NCI-H1417 treated with DMSO at 0.1 percent for 48 hours (cell line): ENCODE data around the gene GPX4.

Experiments used
- DNase-seq: peaks from one replicate; lab custom pipeline; 2025; lab: John Stamatoyannopoulos, UW

GPX4 gene

DNA sequence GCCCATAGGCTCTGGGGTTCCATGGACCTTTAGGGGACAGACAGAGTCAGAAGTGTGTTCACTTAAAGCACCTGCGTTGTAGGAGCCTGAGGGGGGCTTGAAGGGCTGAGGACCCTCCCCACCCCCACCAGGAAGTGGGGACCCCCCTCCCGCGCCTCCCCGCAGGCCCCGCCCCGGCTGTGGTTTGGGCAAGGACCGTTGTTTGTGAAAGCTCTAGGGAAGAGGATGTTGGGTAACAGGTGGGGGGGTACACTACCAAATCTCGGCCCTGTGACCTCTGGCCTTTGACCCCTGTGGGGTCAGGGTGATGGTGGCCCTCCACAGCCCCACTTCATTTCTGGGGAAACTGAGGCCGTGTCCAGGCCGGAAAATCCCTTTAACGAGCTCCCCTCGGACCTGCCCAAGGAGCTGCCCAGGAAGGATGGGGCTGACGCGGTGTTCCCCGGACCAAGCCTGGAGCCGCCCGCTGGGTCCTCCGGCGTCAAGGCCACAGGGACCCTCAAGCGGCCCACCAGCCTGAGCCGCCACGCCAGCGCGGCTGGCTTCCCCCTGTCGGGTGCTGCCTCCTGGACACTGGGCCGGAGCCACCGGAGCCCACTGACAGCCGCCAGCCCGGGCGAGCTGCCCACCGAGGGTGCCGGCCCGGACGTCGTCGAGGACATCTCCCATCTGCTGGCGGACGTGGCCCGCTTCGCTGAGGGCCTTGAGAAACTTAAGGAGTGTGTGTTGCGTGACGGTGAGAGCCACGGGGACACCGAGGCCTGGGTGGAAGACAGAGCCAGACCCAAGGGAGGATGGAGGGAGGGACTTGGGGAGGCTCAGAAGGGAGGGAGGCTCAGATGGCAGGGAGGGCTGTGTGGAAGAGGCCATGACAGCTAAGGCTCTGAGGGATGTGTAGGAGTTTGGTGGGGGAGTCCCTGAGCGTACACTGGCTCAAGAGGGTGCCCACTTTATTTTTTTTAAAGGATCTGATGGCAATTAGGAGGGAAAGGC is 35.5 kb upstream of the GPX4 start:
- DNase-seq, result no peak

DNA sequence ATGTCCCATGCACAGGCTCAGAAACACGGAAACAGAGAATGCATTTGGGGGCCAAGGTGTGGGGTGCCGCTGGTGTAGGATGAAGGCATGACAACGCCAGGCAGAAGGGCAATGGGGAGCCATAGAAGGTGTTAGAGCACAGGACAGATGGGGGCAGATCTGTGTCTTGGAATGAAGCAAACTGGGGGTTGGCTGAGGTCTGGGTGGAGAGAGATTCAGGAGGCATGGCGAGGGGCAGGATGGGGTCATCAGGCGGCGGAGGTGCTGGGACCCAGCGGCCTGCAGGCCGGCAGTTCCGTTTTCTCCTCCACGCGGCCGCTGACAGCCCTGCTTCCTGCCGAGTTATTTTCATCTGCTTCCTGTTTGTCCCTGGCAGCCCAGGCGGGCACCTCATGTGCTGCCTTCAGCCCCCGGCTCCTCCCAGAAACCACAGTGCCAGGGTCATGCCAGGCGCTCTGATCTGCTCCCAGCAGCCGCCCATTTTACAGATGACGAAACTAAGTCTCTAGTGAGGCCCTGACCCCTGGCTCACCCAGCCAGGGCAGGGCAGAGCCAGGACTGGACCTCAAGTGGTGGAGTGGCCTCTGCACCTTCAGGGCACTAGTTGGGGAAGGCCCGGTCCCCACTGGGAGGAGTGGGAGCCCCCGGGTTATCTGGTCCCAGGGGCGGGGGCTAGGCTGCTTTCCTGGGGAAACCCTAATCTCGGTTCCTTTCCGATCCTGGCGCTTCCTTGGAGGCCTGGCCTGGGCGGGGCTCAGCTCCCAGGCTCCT is 34.6 kb upstream of the GPX4 start:
- no peak for DNase-seq

DNA sequence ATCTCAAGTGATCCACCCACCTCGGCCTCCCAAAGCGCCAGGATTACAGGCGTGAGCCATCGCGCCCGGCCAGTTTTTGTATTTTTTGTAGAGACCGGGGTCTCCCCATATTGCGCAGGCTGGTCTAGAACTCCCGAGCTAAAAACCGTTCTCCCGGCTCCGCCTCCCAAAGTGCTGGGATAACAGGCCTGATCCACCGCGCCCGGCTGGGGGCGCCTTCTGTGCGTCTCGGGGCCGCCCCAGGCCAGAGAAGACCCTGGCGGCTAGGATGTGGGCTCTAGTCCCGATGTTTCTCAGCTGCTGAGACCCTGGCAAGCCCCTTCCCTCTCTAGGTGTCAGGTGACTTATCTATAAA is 33.2 kb upstream of the GPX4 start:
- no peak for DNase-seq

DNA sequence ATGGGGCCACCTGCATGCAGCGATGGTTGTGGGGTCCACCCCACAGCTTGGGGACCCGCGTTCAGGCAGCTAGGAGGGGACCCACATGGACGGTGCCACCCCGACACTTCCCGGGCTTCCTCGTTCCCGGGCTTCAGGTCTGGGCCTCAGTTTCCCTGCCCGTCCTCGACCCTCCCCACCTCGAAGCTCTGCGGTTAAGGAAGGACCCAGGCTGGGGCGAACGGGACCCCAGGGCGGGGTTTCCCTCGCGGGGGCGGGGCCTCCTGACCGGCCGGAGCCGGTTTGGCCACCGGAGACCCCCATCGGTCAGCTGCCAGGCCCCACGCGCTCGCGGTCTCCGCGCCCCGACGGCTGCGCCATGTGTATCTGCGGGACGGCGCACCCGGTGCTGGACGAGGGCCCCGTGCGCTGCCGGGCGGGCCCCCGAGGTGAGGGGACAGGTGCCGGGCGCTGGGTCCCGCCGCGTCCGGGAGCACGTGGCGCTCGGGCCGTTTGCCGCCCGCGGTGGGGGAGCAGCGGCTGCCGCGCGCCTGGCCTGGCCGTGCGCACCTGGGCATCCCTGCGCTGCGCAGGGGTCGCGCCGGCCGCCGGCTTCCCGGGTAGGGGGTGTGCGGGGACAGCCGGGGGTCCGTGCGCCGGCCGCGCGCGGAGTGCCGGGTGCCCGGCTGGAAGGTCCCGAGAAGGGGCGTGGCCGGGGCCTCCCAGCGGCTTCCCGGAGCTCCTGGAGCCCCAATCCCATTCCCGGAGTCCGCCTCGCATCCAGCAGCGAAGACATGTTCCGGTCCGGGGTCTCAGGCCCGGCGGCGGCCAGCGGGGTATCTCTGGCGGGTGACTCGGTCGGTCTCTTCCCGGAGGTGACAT is 32.6 kb upstream of the GPX4 start:
- no peak for DNase-seq

DNA sequence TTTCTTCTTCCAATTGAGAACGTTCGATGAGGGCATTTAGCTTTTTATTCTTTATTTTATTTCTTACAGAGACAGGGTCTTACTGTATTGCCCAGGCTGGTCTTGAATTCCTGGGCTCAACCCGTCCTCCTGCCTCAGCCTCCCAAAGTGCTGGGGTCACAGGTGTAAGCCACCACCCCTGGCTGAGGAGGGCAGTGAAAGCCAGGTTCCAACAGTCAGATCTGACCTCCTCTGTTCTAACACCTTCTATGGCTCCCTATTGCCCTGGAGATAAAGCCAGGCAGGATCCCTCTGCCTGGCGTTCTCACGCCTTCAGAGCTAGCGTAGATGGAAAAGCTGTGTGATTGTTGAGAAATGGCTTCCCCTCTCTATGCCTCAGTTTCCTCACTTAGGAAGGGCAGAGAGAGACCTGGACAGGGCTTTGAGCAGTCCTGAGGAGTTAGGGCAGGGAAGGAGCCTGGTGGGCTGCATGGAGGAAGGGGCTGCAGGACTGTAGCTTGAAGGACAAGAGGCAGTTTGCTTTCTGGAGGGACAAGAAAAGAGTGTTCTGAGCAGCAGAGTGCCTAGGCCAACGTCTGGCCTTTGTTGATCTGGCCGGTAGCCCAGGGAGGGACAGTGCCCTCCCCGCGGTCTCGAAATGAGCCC is 31.3 kb upstream of the GPX4 start:
- no peak for DNase-seq

DNA sequence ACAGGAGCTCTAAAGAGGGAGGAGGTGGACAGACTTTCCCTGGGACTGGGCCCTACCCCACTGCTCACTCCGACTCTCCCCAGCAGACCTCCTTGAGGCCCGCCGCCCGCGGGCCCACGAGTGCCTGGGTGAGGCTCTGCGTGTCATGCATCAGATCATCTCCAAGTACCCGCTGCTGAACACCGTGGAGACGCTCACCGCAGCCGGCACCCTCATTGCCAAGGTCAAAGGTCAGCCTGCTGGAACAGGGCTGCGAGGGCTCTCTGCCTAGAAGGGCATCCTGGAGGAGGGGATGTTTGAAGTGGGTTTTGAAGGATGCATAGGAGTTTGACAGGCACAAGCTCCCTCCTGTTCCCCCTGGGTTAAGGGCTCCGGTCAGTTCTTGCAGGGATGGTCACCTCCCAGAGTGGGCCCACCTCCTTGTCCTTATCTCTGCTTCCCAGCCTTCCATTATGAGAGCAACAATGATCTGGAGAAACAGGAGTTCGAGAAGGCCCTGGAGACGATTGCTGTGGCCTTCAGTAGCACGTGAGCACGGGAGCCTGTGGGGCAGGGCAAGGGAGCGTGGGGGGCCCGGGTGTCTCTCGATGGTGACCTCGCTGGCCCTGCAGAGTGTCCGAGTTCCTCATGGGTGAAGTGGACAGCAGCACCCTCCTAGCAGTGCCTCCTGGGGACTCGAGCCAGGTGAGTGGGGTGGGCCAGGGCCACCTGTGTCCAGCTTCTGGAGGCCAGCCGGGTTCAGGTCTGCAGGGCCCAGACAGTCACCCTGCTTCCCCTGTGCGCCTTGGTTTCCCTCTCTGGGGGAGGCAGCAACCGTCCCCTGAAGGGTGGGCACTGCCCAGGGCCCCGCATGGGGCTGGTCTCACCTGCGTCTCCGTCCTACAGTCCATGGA is 30.5 kb upstream of the GPX4 start:
- DNase-seq, result no peak

DNA sequence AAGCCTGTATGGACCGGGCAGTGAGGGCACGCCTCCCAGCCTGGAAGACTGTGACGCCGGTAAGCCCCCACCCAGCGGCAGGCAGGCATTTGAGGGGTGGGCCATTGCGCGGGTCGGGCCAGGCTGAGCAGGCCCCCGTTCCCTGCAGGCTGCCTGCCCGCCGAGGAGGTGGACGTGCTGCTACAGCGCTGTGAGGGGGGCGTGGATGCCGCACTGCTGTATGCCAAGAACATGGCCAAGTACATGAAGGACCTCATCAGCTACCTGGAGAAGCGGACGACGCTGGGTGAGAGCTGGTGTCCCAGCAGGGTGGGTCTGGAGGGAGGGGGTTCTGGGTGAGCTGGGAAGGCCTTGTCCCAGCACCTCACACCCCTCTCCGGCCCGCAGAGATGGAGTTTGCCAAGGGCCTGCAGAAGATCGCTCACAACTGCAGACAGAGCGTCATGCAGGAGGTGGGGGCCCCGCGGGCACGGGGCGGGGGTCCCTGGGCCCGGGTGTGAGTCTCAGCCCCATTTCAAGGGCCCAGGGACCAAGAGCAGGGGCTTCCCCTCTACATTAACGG is 29.8 kb upstream of the GPX4 start:
- DNase-seq, result no peak

DNA sequence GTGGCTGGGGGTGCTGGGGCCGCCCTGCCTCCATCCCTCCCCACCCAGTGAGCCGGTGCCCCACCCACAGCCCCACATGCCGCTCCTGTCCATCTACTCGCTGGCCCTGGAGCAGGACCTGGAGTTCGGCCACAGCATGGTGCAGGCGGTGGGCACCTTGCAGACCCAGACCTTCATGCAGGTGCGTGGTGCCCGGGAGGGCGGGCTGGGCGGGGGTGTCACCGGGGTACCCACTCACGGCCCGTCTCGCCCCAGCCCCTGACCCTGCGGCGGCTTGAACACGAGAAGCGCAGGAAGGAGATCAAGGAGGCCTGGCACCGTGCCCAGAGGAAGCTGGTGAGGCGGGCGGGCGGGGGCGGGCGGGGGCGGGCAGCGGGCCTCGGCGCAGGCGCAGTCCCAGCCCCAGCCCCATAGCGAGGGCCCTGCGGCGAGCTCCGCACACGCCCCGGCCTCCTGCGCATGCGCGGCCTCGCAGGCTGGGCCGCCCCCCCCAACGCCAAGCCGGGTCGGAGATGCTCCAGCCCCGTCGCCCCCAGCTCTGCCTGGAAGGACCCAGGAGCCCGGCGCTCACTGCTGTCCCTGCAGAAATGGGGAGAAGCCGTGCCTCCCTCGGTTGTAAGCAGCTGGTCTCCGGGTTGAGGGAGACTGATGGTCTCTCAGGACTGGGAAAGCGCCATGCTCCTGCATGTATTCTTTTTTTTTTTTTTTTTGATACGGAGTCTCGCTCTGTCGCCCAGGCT is 29.1 kb upstream of the GPX4 start:
- peak; percentile 92 for DNase-seq

DNA sequence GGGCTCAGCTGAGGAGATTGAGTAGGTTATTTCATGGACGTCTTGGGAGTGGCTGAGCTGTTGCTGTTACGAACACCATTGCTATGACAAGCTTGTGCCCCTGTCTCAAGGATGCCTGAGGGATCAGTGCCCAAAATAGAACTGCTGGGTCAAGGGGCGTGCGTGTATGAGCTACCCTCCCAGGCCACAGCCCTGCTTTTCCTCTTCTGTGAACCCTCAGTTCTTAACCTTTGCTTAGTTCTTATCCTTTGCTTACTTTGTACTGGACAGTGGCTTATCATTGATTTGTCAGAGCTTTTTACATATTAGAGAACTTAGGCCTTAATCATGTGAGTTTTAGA is 27.8 kb upstream of the GPX4 start:
- DNase-seq, result no peak

DNA sequence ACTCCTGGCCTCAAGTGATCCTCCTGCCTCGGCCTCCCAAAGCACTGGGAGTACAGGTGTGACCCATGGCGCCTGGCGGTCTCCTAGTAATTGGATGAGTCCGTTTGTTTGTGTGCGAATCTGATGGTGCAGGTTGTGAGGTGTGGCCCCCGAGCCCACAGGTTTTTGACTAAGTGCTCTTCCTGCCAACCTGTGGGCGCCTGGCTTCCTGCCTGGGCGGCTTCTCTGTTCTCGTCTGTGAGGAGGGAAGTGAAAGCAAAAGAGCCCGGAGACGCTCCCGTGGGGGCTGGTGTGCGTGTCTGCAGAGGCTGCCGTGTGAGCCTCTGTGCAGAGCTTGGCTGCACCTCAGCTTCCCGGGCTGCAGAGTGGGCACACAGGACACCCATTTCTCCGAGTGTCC is 26.8 kb upstream of the GPX4 start:
- no peak for DNase-seq

DNA sequence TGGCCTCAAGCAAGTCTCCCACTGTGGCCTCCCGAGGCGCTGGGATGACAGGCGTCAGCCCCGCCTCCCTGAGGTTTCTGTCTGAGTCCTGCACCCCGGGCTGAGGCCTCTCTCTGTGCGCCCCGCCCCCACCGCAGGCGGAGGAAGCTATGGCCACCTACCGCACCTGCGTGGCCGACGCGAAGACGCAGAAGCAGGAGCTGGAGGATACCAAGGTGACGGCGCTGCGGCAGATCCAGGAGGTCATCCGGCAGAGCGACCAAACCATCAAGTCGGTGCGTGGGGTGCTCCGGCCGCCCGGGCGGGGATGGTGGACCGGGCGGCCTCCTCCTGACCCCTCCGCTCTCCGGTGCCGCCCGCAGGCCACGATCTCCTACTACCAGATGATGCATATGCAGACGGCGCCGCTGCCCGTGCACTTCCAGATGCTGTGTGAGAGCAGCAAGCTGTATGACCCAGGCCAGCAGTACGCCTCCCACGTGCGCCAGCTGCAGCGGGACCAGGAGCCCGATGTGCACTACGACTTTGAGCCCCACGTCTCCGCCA is 24.2 kb upstream of the GPX4 start:
- DNase-seq, result no peak

DNA sequence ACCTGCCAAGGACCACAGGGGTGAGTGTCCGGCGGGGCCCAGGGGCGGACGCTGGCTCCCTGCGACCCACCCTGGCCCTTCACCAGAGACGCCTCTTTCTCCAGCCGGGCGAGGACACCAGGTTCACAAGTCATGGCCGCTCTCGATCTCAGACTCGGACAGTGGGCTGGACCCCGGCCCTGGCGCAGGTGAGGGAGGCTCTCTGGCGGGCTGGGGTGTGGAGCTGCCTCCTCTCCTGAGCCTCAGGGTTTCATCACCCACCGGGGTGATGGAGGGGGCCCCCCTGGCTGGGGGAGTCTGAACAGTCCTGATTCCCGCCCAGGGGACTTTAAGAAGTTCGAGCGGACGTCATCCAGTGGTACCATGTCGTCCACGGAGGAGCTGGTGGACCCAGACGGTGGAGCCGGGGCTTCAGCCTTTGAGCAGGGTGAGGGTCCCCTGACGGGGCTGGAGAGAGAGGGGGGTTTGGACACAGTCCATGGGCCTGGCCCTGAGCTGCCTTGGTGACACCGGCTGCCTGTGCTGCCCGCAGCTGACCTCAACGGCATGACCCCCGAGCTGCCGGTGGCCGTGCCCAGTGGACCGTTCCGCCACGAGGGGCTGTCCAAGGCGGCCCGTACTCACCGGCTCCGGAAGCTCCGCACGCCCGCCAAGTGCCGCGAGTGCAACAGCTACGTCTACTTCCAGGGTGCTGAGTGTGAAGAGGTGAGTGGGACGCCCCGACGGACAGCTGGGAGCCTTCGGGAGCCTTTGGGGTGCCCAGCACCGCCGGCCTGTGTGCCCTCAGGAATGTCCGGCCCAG is 23.2 kb upstream of the GPX4 start:
- no peak for DNase-seq

DNA sequence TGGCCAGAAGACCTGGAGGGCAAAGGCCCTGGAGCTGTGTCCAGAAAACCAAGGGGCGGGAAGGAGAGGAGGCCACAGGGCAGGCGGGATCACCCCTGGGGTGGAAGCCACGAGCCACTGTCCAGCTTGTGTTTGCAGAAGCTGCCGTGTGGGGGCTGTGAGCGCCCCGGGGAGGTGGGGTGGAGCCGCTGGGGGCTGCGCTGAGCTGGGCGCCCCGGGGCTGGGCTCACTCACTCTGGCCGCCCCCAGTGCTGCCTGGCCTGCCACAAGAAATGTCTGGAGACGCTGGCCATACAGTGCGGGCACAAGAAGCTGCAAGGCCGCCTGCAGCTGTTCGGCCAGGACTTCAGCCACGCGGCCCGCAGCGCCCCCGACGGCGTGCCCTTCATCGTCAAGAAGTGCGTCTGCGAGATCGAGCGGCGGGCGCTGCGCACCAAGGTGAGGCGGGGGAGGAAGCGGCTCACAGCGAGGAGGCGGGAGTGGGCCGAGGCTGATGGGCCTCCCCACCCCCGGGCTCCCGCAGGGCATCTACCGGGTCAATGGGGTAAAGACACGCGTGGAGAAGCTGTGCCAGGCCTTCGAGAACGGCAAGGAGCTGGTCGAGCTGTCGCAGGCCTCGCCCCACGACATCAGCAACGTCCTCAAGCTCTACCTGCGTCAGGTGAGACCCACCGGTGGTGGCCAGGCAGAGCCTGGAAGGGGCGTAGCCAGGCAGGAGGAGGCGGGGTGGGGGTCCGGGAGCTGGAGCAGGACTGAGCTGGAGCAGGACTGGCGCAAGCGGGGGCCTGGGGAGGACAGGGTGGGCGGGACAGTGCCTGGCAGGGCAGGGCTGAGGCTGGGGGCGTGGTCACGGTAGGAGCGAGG is 22.3 kb upstream of the GPX4 start:
- DNase-seq, result no peak

DNA sequence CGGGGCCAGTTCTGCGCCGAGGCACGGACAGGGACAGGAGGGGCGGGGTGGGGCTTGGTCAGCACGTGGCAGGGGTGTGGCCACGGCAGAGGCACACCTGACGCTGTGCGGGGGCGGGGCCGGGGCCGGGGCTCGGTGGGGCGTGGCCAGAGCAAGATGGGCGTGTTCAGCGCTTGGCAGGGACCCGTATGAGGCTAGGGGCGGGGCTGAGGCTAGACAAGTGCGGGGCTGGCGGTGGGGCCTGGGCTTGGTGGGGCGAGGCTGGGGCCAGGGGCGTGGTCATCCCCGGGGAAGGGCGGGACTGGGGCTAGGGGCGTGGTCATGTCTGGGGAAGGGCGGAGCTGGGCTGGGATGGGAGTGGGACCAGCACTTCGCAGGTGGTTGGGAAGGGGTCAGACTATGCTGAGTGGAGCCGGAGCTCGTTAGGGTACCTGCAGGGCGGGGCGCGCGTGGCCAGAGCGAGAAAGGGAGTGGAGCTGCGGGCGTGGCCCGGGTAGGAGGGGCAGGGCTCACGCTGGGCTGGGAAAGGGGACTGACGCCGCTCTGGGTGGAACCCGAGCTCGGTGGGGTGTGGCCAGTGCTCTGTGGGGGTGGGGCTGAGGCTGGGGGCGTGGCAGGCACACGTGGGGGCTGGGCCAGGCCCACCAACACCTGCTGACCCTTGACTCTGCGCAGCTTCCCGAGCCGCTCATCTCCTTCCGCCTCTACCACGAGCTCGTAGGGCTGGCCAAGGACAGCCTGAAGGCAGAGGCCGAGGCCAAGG is 21.4 kb upstream of the GPX4 start:
- peak; percentile 93 for DNase-seq

DNA sequence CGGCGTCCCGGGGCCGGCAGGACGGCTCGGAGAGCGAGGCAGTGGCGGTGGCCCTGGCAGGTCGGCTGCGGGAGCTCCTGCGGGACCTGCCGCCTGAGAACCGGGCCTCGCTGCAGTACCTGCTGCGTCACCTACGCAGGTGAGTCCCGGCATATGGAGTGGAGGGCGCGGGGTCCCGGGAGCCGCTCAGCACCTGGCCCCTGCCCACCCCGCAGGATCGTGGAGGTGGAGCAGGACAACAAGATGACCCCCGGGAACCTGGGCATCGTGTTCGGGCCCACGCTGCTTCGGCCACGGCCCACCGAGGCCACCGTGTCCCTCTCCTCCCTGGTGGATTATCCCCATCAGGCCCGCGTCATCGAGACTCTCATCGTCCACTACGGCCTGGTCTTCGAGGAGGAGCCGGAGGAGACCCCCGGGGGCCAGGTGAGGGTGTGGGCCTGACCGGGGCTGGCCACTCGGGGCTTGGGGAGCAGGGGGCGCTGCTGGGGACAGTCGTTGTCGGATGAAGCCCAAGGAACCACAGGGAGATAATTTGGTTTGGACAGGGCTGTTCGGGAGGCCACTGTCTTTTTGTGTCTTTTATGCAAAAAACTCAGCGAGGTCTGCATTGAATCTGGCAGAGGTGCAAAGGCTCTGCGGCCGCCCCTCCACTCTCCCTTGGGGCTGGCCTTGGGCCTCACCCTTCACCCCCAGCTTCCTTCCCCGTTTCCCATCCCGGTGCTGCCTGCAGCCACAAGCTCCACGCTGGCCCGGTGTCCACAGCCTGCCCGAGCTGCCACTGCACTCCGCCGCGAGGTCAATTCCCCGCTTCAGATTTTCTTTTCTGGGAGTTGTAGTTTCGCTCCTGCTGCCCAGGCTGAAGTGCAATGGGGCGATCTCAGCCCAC is 20.6 kb upstream of the GPX4 start:
- DNase-seq, result no peak
